ENCODE results near the gene MED12L.

DNA sequence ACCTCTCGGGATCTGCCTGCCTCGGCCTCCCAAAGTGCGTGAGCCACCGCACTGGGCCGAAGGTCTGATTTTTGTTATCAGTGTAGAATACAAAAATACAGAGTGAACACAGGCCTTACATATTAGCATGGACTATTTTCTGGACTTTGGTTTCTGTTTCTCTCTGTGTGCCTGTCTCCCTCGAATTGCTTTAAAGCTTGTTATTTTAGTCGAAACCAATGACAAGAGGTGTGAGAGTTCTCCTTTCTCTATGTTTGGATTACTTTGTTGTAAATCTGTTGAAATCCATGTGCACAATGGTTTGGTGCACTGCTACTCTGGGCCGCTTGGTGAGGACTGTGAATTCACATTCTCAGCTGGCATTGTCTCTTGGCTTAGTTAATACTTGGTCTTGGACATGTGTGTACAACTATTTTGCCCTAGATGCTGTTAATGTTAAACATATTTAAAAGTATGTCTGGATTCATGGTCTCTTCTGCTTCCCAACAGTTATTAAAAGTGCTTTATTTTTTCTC is 23.9 kb downstream of the MED12L start:
- TF ChIP-seq, protein P1, sequence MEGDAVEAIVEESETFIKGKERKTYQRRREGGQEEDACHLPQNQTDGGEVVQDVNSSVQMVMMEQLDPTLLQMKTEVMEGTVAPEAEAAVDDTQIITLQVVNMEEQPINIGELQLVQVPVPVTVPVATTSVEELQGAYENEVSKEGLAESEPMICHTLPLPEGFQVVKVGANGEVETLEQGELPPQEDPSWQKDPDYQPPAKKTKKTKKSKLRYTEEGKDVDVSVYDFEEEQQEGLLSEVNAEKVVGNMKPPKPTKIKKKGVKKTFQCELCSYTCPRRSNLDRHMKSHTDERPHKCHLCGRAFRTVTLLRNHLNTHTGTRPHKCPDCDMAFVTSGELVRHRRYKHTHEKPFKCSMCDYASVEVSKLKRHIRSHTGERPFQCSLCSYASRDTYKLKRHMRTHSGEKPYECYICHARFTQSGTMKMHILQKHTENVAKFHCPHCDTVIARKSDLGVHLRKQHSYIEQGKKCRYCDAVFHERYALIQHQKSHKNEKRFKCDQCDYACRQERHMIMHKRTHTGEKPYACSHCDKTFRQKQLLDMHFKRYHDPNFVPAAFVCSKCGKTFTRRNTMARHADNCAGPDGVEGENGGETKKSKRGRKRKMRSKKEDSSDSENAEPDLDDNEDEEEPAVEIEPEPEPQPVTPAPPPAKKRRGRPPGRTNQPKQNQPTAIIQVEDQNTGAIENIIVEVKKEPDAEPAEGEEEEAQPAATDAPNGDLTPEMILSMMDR (conservative IDR thresholded peaks at IDR 0.05): no peak
- no peak for TF ChIP-seq EZH2 (IDR thresholded peaks at IDR 0.05; ENCODE audit: low read depth)
